Panc1 (cell line): Measurements from ENCODE around the gene IQSEC1. TPM values are rescaled to one million over a fixed set of nuclear protein-coding genes. Genes with fewer than 3 reads are reported as not detected.

ENCODE experiments used
- ATAC-seq: fragments of 200-7000 bp; cut with Tn5 transposase; 2 replicates; pipeline ENCODE4 v1.9.1; 2020; ENCODE audit warnings: mild to moderate bottlenecking, moderate library complexity
- BruUV-seq: library from RNA; stranded (reverse); fragments of 400-500 nt; replicated peaks from 2 replicates; lab custom pipeline; 2021; lab: Mats Ljungman, UMichigan
- CTCF ChIA-PET: fragments of 300-600 bp; sonication (Branson Sonifier 250); formaldehyde crosslinking; loops from one replicate; lab custom pipeline; 2022; ENCODE audit warnings: antibody characterized with exemption; lab: Charles Lee
- POLR2A ChIA-PET: fragments of 300-600 bp; sonication (Branson Sonifier 250); formaldehyde crosslinking; loops from one replicate; lab custom pipeline; 2022; ENCODE audit warnings: antibody characterized with exemption; lab: Charles Lee
- DNase-seq: peaks from one replicate; pipeline ENCODE4 v3.0.0-alpha.2; 2010; ENCODE audit warnings: low read depth, low spot score
- H3K27ac ChIP-seq: 2 replicates; pipeline ENCODE4 v1.5.1; 2011; ENCODE audit warnings: mild to moderate bottlenecking, low read length, inconsistent platforms
- H3K27me3 ChIP-seq: fragments of 200-500 bp; sonication (Bioruptor generic); 2 replicates; pipeline ENCODE4 v1.6.0; 2014; ENCODE audit warnings: low read length, inconsistent platforms; ENCODE audit not compliant: control insufficient read depth, insufficient read depth
- H3K36me3 ChIP-seq: fragments of 200-500 bp; sonication (Bioruptor generic); 2 replicates; pipeline ENCODE4 v1.5.1; 2014; ENCODE audit warnings: inconsistent platforms, mild to moderate bottlenecking, low read length, moderate library complexity; ENCODE audit not compliant: control insufficient read depth, insufficient read depth
- H3K4me1 ChIP-seq: 2 replicates; pipeline ENCODE4 v1.5.1; 2011; ENCODE audit warnings: inconsistent platforms, mild to moderate bottlenecking, low read length, moderate library complexity; ENCODE audit not compliant: control insufficient read depth, insufficient read depth
- H3K4me3 ChIP-seq, 2 experiments: 2 replicates each; pipeline ENCODE4 v1.5.1; 2011 to 2012; ENCODE audit warnings: low read depth in 2 of 2, low read length in 2 of 2, mild to moderate bottlenecking in 2 of 2, inconsistent platforms in 1 of 2, moderate library complexity in 1 of 2
- H3K9me3 ChIP-seq: fragments of 200-500 bp; sonication (Bioruptor generic); 2 replicates; pipeline ENCODE4 v1.5.1; 2014; ENCODE audit warnings: low read depth, mild to moderate bottlenecking, inconsistent platforms, low read length, moderate library complexity; ENCODE audit not compliant: control insufficient read depth, insufficient read depth
- POLR2AphosphoS5 ChIP-seq: IDR thresholded peaks from 2 replicates; pipeline ENCODE4 v1.6.1; 2012; ENCODE audit warnings: mild to moderate bottlenecking, low read depth, low read length, moderate library complexity
- SIN3A ChIP-seq: IDR thresholded peaks from 2 replicates; pipeline ENCODE4 v1.6.1; 2012; ENCODE audit warnings: low read depth, mild to moderate bottlenecking, low read length, moderate library complexity, borderline replicate concordance; ENCODE audit not compliant: insufficient read depth
- TCF7L2 ChIP-seq: IDR thresholded peaks from 2 replicates; pipeline ENCODE4 v1.6.1; 2011; ENCODE audit warnings: mild to moderate bottlenecking, low read depth, low read length, inconsistent platforms
- in situ Hi-C: cut with HindIII; loops from 2 replicates; pipeline ENCODE4 v1.10.0; 2016; ENCODE audit warnings: low sequenced_read_pairs, low pct_unique_long_range_greater_than_20kb
- intact Hi-C: fragments of 100-400 bp; cut with micrococcal nuclease; formaldehyde crosslinking; loops from one replicate; pipeline ENCODE4 v1.10.0; 2022; ENCODE audit not compliant: unreplicated experiment
- total RNA-seq: library from RNA; stranded (reverse); gene quantifications from one replicate; pipeline ENCODE4 v1.2.1, GENCODE V29; 2021; ENCODE audit not compliant: unreplicated experiment
- TF ChIP-seq, protein P1 (sequence below): fragments of 450-650 bp; IDR thresholded peaks from 2 replicates; pipeline ENCODE4 v1.5.1; 2017; ENCODE audit warnings: mild to moderate bottlenecking
- TF ChIP-seq, protein P2 (sequence below), 2 experiments: IDR thresholded peaks; 2 replicates each; pipeline ENCODE4 v1.6.1; 2011 to 2012; ENCODE audit warnings: low read depth in 2 of 2, control low read depth in 1 of 2, low read length in 1 of 2, mild to moderate bottlenecking in 1 of 2, moderate library complexity in 1 of 2; ENCODE audit not compliant: insufficient read depth in 1 of 2

Gene IQSEC1
- total RNA-seq, 1 experiment from 2014 or later, result 28.4 TPM

DNA sequence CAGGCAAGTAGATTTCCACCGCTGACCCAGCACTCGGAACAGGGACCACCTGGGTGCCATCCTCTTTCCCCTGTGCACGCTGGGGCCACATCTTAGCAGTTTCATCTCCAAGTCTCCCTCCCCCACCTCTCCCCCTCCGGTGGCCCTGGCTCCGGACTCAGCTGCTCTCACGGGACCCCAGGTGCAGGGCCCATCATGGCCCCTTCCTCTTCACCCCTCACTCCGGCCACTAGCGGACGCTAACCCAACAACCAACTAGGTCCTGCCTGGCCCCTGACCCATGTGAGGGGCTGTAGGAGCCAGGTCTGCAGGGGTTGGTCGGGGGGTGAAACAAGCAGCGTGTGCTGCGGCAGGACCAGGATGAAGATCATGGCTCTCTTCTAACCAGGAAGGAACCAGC is 31.3 kb upstream of the IQSEC1 start:
- ATAC-seq (no peak), DNase-seq (no peak)
- Histone ChIP-seq H3K27ac (no peak overlapping the region), H3K36me3 (no peaks in the 10 kb centered on the region), H3K4me3 (no peak overlapping the region), H3K9me3 (no peaks in the 10 kb centered on the region), H3K4me1 (peaks cover 24% of the 10 kb centered on the region), H3K27me3 (no peaks in the 10 kb centered on the region)
- intact Hi-C loops (no loop called here), in situ Hi-C loops (no loop called here)
- CTCF ChIA-PET, result interaction anchor here (0.6 kb wide), 1 partner anchor 88 kb away, joined by 3 read pairs; no protein-coding TSS in a partner anchor
- TF ChIP-seq TCF7L2 (no peak), SIN3A (no peak)
- no TSS peak for BruUV-seq
- POLR2A ChIA-PET, result no interaction called here

DNA sequence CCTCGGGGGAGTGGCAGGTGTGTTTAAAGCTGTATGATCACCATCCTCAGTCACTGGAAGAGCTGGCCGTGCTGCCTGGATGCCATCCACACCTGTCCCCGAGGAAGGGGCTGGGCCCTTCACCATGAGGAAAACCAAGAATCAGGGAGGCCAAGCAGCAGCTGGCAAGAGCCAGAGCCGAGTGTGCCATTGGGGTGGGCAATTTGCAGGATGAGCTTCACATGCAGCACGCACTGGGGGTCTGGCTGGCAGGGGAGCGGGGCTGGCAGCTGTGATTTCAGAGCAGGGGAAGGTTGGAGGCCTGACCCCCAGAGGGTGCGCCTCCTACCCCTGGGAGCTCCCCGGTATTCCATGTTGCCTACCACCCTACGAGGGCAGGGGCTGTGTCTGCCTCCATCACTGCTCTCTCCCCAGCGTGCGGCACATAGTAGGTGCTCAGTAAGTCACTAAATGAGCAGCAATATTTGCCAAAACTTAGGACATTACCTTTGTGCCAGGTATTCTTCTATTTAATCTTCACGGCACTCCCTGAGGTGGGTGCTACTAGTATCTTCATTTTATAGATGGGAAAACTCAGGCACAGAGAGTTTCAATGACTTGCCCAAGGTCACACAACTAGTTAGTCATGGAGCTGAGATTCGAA is 30.3 kb upstream of the IQSEC1 start:
- Histone ChIP-seq H3K9me3 (no peaks in the 10 kb centered on the region), H3K27me3 (no peaks in the 10 kb centered on the region), H3K4me1 (peaks cover 24% of the 10 kb centered on the region), H3K4me3 (no peak overlapping the region), H3K27ac (no peak overlapping the region), H3K36me3 (no peaks in the 10 kb centered on the region)
- POLR2A ChIA-PET, result no interaction called here
- TF ChIP-seq SIN3A (no peak), TCF7L2 (no peak), POLR2AphosphoS5 (no peak)
- TF ChIP-seq, protein P1, sequence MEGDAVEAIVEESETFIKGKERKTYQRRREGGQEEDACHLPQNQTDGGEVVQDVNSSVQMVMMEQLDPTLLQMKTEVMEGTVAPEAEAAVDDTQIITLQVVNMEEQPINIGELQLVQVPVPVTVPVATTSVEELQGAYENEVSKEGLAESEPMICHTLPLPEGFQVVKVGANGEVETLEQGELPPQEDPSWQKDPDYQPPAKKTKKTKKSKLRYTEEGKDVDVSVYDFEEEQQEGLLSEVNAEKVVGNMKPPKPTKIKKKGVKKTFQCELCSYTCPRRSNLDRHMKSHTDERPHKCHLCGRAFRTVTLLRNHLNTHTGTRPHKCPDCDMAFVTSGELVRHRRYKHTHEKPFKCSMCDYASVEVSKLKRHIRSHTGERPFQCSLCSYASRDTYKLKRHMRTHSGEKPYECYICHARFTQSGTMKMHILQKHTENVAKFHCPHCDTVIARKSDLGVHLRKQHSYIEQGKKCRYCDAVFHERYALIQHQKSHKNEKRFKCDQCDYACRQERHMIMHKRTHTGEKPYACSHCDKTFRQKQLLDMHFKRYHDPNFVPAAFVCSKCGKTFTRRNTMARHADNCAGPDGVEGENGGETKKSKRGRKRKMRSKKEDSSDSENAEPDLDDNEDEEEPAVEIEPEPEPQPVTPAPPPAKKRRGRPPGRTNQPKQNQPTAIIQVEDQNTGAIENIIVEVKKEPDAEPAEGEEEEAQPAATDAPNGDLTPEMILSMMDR, result no peak
- TF ChIP-seq, protein P2, sequence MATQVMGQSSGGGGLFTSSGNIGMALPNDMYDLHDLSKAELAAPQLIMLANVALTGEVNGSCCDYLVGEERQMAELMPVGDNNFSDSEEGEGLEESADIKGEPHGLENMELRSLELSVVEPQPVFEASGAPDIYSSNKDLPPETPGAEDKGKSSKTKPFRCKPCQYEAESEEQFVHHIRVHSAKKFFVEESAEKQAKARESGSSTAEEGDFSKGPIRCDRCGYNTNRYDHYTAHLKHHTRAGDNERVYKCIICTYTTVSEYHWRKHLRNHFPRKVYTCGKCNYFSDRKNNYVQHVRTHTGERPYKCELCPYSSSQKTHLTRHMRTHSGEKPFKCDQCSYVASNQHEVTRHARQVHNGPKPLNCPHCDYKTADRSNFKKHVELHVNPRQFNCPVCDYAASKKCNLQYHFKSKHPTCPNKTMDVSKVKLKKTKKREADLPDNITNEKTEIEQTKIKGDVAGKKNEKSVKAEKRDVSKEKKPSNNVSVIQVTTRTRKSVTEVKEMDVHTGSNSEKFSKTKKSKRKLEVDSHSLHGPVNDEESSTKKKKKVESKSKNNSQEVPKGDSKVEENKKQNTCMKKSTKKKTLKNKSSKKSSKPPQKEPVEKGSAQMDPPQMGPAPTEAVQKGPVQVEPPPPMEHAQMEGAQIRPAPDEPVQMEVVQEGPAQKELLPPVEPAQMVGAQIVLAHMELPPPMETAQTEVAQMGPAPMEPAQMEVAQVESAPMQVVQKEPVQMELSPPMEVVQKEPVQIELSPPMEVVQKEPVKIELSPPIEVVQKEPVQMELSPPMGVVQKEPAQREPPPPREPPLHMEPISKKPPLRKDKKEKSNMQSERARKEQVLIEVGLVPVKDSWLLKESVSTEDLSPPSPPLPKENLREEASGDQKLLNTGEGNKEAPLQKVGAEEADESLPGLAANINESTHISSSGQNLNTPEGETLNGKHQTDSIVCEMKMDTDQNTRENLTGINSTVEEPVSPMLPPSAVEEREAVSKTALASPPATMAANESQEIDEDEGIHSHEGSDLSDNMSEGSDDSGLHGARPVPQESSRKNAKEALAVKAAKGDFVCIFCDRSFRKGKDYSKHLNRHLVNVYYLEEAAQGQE (IDR thresholded peaks at IDR 0.05; ENCODE audit: insufficient read depth in 1 of 2, low read depth in 2 of 2, low read length in 1 of 2), result no peak
- BruUV-seq, result no TSS peak
- DNase-seq, result no peak
- CTCF ChIA-PET, result interaction anchor here (0.6 kb wide), 1 partner anchor 89 kb away, joined by 3 read pairs; no protein-coding TSS in a partner anchor
- in situ Hi-C loops (no loop called here), intact Hi-C loops (no loop called here)
- no peak for ATAC-seq
